Measurements from ENCODE around the gene N4BP2.

Gene N4BP2

GRCh38 chr4:40193016-40193571 lies 136.4 kb downstream of the N4BP2 start:
- H3K4me2 ChIP-seq (ENCODE audit: low read depth, low read length), result peak overlapping the region; percentile 86

DNA sequence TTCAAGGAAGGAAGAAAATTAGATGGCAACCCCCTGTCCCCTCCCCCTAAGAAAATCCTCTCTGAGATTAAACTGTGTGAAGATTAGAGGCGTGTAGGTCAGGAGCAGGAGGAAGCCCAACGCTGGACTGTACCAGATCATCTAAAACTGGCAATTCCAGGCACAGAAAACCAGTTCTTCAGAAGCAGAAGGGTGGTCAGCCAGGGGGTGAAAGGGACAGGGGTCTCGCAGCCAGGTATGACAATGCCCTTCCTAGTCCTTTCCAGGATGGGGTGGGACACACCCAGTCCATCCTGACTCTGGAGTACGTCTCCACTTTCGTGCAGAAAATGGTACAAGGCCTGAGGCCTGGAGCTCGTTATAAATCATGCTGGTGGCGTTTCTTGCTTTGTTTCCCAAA lies 136.9 kb downstream of the N4BP2 start:
- peaks cover 92% of the 10 kb centered on the region for H3K79me2 ChIP-seq (ENCODE audit: low read length)
- DNase-seq, result no peak
- H3K9ac ChIP-seq (ENCODE audit: low read length), result peak overlapping the region; percentile 95
- no peaks in the 10 kb centered on the region for H3K9me2 ChIP-seq (replicated peaks; ENCODE audit: insufficient read depth, low read length)
- no peaks in the 10 kb centered on the region for H4K20me1 ChIP-seq (ENCODE audit: insufficient read depth, low read length)
- H3F3A ChIP-seq (ENCODE audit: insufficient read depth, low read length), result peaks cover 75% of the 10 kb centered on the region
- no peaks in the 10 kb centered on the region for H3K36me3 ChIP-seq (replicated peaks; ENCODE audit: insufficient read depth, low read length)
- peak overlapping the region; percentile 67 for H3K4me3 ChIP-seq (ENCODE audit: low read length)
- peak overlapping the region; percentile 97 for H3K27ac ChIP-seq (ENCODE audit: low read length)
- peaks cover 14% of the 10 kb centered on the region; the same call in 1 of the 2 replicates for H3K4me1 ChIP-seq (ENCODE audit: low read length)
- no peak overlapping the region for H2AFZ ChIP-seq (ENCODE audit: low read length)
- TF ChIP-seq EZH2 (optimal IDR thresholded peaks at IDR 0.05; ENCODE audit: low read depth, low read length) (no peak), CTCF (IDR thresholded peaks at IDR 0.05; ENCODE audit: low read length) (no peak), EZH2phosphoT487 (IDR thresholded peaks at IDR 0.05; ENCODE audit: low read length) (no peak)
- H3K27me3 ChIP-seq (replicated peaks; ENCODE audit: insufficient read depth, low read length), result no peaks in the 10 kb centered on the region
- H3K4me2 ChIP-seq (ENCODE audit: low read depth, low read length), result peak overlapping the region; percentile 86
- H3K9me3 ChIP-seq (replicated peaks; ENCODE audit: insufficient read depth, low read length), result no peaks in the 10 kb centered on the region

More at GRCh38 chr4:40193016-40193571, 136.4 kb downstream of the N4BP2 start:
- DNase-seq, result peak; percentile 70
- H2AFZ ChIP-seq (ENCODE audit: low read length), result peak overlapping the region; percentile 44; the same call in 1 of the 2 replicates
- no peak for TF ChIP-seq EZH2phosphoT487 (IDR thresholded peaks at IDR 0.05; ENCODE audit: low read length)
- TF ChIP-seq CTCF (IDR thresholded peaks at IDR 0.05; ENCODE audit: low read length), result no peak; the same call in 1 of the 2 replicates
- TF ChIP-seq EZH2 (optimal IDR thresholded peaks at IDR 0.05; ENCODE audit: low read depth, low read length), result no peak
- no peaks in the 10 kb centered on the region for H3K36me3 ChIP-seq (replicated peaks; ENCODE audit: insufficient read depth, low read length)
- H3K27ac ChIP-seq (ENCODE audit: low read length), result peak overlapping the region; percentile 97
- no peaks in the 10 kb centered on the region for H3K27me3 ChIP-seq (replicated peaks; ENCODE audit: insufficient read depth, low read length)
- no peaks in the 10 kb centered on the region for H4K20me1 ChIP-seq (ENCODE audit: insufficient read depth, low read length)
- H3F3A ChIP-seq (ENCODE audit: insufficient read depth, low read length), result peaks cover 71% of the 10 kb centered on the region
- H3K4me1 ChIP-seq (ENCODE audit: low read length), result peaks cover 14% of the 10 kb centered on the region; the same call in 1 of the 2 replicates
- H3K9me2 ChIP-seq (replicated peaks; ENCODE audit: insufficient read depth, low read length), result no peaks in the 10 kb centered on the region
- peak overlapping the region; percentile 67 for H3K4me3 ChIP-seq (ENCODE audit: low read length)
- peak overlapping the region; percentile 95 for H3K9ac ChIP-seq (ENCODE audit: low read length)
- peaks cover 87% of the 10 kb centered on the region for H3K79me2 ChIP-seq (ENCODE audit: low read length)
- H3K9me3 ChIP-seq (replicated peaks; ENCODE audit: insufficient read depth, low read length), result no peaks in the 10 kb centered on the region

DNA sequence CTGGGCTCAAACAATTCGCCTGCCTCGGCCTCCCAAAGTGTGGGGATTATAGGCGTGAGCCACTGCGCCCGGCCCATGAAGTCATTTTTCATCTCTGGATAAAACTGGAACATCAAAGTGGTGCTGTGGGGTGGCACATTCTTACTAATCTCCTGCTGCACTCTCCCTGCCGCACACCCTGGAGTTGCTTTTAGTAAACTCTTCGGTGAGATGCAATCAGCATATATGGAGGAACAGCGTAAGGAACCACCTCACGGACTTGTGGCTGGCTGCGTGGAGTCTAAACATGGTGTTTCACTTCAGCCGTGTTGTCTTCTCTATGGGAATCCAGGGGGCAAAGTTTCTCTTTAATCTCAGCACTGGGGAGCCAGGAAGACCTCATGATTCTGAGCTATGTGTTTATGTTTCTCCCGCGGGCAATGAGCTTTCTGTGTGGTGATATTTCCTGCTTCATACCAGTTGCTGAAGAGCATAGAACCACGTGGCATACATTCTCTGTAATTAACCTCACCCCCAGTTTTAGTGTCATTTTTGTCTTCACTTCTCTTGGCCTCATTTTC lies 138.0 kb downstream of the N4BP2 start:
- peaks cover 96% of the 10 kb centered on the region for H3K79me2 ChIP-seq (ENCODE audit: low read length)
- H3K9me2 ChIP-seq (replicated peaks; ENCODE audit: insufficient read depth, low read length), result no peaks in the 10 kb centered on the region
- no peak overlapping the region for H2AFZ ChIP-seq (ENCODE audit: low read length)
- H3K4me2 ChIP-seq (ENCODE audit: low read depth, low read length), result peak overlapping the region; percentile 92
- H4K20me1 ChIP-seq (ENCODE audit: insufficient read depth, low read length), result no peaks in the 10 kb centered on the region
- H3K27ac ChIP-seq (ENCODE audit: low read length), result peak overlapping the region; percentile 97
- peak overlapping the region; percentile 83 for H3K4me3 ChIP-seq (ENCODE audit: low read length)
- H3K9ac ChIP-seq (ENCODE audit: low read length), result peak overlapping the region; percentile 95
- H3K4me1 ChIP-seq (ENCODE audit: low read length), result peaks cover 14% of the 10 kb centered on the region; the same call in 1 of the 2 replicates
- peak; percentile 82 for DNase-seq
- H3F3A ChIP-seq (ENCODE audit: insufficient read depth, low read length), result peaks cover 86% of the 10 kb centered on the region
- TF ChIP-seq EZH2 (optimal IDR thresholded peaks at IDR 0.05; ENCODE audit: low read depth, low read length) (no peak), EZH2phosphoT487 (IDR thresholded peaks at IDR 0.05; ENCODE audit: low read length) (no peak), CTCF (IDR thresholded peaks at IDR 0.05; ENCODE audit: low read length) (no peak)
- H3K27me3 ChIP-seq (replicated peaks; ENCODE audit: insufficient read depth, low read length), result no peaks in the 10 kb centered on the region
- H3K36me3 ChIP-seq (replicated peaks; ENCODE audit: insufficient read depth, low read length), result no peaks in the 10 kb centered on the region
- no peaks in the 10 kb centered on the region for H3K9me3 ChIP-seq (replicated peaks; ENCODE audit: insufficient read depth, low read length)
